Activated naive CD8-positive, alpha-beta T cell treated with anti-CD3 and anti-CD28 coated beads, Interleukin-2, amount 10 ng/mL, durations not matched to agents 7 days and 5 days (primary cell): Measurements from ENCODE around the gene FIBP. TPM values are rescaled to one million over a fixed set of nuclear protein-coding genes. Genes with fewer than 3 reads are reported as not detected.

ENCODE experiments used
- ATAC-seq: fragments of 150-1000 bp; cut with Tn5 transposase; one replicate; pipeline ENCODE4 v1.10.0; 2021; ENCODE audit warnings: low read depth, moderate library complexity
- POLR2A ChIA-PET: fragments of 350-600 bp; sonication (Branson Sonifier 250); formaldehyde crosslinking; loops from one replicate; lab custom pipeline; 2021; ENCODE audit warnings: antibody characterized with exemption; lab: Charles Lee
- DNase-seq: peaks from one replicate; pipeline ENCODE4 v3.0.0; 2021
- H3K27ac Mint-ChIP-seq: one replicate; pipeline ENCODE4 v1.8.0; 2022; ENCODE audit warnings: mild to moderate bottlenecking, mixed read lengths
- H3K27me3 Mint-ChIP-seq: one replicate; pipeline ENCODE4 v1.8.0; 2022; ENCODE audit warnings: mild to moderate bottlenecking, moderate library complexity, mixed read lengths
- H3K36me3 Mint-ChIP-seq: one replicate; pipeline ENCODE4 v1.8.0; 2021; ENCODE audit warnings: mild to moderate bottlenecking, mixed read lengths
- H3K4me1 Mint-ChIP-seq: one replicate; pipeline ENCODE4 v1.8.0; 2021; ENCODE audit warnings: mixed read lengths
- H3K4me3 Mint-ChIP-seq: one replicate; pipeline ENCODE4 v1.8.0; 2022; ENCODE audit warnings: mild to moderate bottlenecking, moderate library complexity, mixed read lengths
- H3K9me3 Mint-ChIP-seq: one replicate; pipeline ENCODE4 v1.8.0; 2021; ENCODE audit warnings: mixed read lengths
- total RNA-seq, 2 experiments: library from RNA; stranded (reverse); gene quantifications; one replicate each; pipeline ENCODE4 v1.2.3, GENCODE V29; 2021

The FIBP gene
- total RNA-seq, 2 experiments from 2014 or later = 78.2 to 82.9 TPM

- H3K36me3 Mint-ChIP-seq = no peaks in the 10 kb centered on the region
- no peaks in the 10 kb centered on the region for H3K9me3 Mint-ChIP-seq
- H3K27me3 Mint-ChIP-seq = peaks cover 8% of the 10 kb centered on the region
- no peak for DNase-seq
- no peak for ATAC-seq
- no peak overlapping the region for H3K27ac Mint-ChIP-seq
- no peak overlapping the region for H3K4me3 Mint-ChIP-seq
- H3K4me1 Mint-ChIP-seq = peaks cover 13% of the 10 kb centered on the region
- POLR2A ChIA-PET = interaction anchor here (1.7 kb wide), 1 partner anchor 10 kb away, joined by 6 read pairs; no protein-coding TSS in a partner anchor
These were observed 19.6 kb upstream of the FIBP start for GRCh38 chr11:65907878-65908277.

GRCh38 chr11:65906602-65907001, 18.3 kb upstream of the FIBP start:
- ATAC-seq (no peak), DNase-seq (no peak)
- Mint-ChIP-seq H3K9me3 (no peaks in the 10 kb centered on the region), H3K4me3 (no peak overlapping the region), H3K27ac (no peak overlapping the region), H3K4me1 (peaks cover 12% of the 10 kb centered on the region), H3K27me3 (peaks cover 13% of the 10 kb centered on the region), H3K36me3 (no peaks in the 10 kb centered on the region)
- POLR2A ChIA-PET = interaction anchor here (0.8 to 1.5 kb wide), 2 partner anchors 12 to 16 kb away, joined by 3 to 5 read pairs; partner anchors contain the start of gene CCDC85B

- POLR2A ChIA-PET = interaction anchor here (8.0 kb wide), 1 partner anchor 14 kb away, joined by 108 read pairs; the partner anchor contains the start of genes CCDC85B and FIBP
- H3K27ac Mint-ChIP-seq = no peak overlapping the region
- DNase-seq = no peak
These were observed 15.4 kb upstream of the FIBP start for GRCh38 chr11:65903715-65904114.

GRCh38 chr11:65903068-65903481, 14.8 kb upstream of the FIBP start:
- ATAC-seq (no peak), DNase-seq (no peak)
- Mint-ChIP-seq H3K4me1 (peaks cover 12% of the 10 kb centered on the region), H3K9me3 (no peaks in the 10 kb centered on the region), H3K27ac (no peak overlapping the region), H3K4me3 (no peak overlapping the region), H3K36me3 (no peaks in the 10 kb centered on the region), H3K27me3 (peaks cover 11% of the 10 kb centered on the region)
- POLR2A ChIA-PET = interaction anchor here (8.0 kb wide), 1 partner anchor 13 kb away, joined by 108 read pairs; the partner anchor contains the start of genes CCDC85B and FIBP

More at GRCh38 chr11:65903715-65904114, 15.4 kb upstream of the FIBP start:
- H3K36me3 Mint-ChIP-seq = no peaks in the 10 kb centered on the region
- H3K4me3 Mint-ChIP-seq = no peak overlapping the region
- ATAC-seq = no peak
- H3K4me1 Mint-ChIP-seq = peaks cover 9% of the 10 kb centered on the region
- H3K27me3 Mint-ChIP-seq = peaks cover 11% of the 10 kb centered on the region
- no peaks in the 10 kb centered on the region for H3K9me3 Mint-ChIP-seq

GRCh38 chr11:65900899-65901180, 12.6 kb upstream of the FIBP start:
- Mint-ChIP-seq H3K9me3 (no peaks in the 10 kb centered on the region), H3K36me3 (no peaks in the 10 kb centered on the region), H3K4me1 (peaks cover 19% of the 10 kb centered on the region), H3K27me3 (peaks cover 8% of the 10 kb centered on the region), H3K27ac (peak overlapping the region; percentile 51), H3K4me3 (peak overlapping the region; percentile 59)
- ATAC-seq (no peak), DNase-seq (no peak)
- POLR2A ChIA-PET = interaction anchor here (0.7 to 8.0 kb wide), 10 partner anchors 8 to 261 kb away, joined by 3 to 108 read pairs (median 6); partner anchors contain the start of genes C11orf68, CCDC85B, FIBP and MUS81

GRCh38 chr11:65900125-65900898, 12.0 kb upstream of the FIBP start, which contains the start of gene FOSL1:
FOSL1 (minus strand) TSS chr11:65900388; CDS start chr11:65900339, 49 bp downstream.
- Mint-ChIP-seq H3K9me3 (no peaks in the 10 kb centered on the region), H3K27ac (peak within 1 kb of the TSS; percentile 51), H3K27me3 (peaks cover 8% of the 10 kb centered on the region), H3K36me3 (peaks cover 2% of the 10 kb centered on the region), H3K4me3 (peak within 1 kb of the TSS; percentile 72), H3K4me1 (peaks cover 24% of the 10 kb centered on the region)
- POLR2A ChIA-PET = interaction anchor here (0.6 to 8.0 kb wide), 11 partner anchors 9 to 453 kb away, joined by 3 to 108 read pairs (median 5); partner anchors contain the start of genes C11orf68, CCDC85B, FIBP and MUS81
- ATAC-seq (peak; percentile 92), DNase-seq (peak; percentile 90)

- H3K4me1 Mint-ChIP-seq = peaks cover 27% of the 10 kb centered on the region
- H3K4me3 Mint-ChIP-seq = peak overlapping the region; percentile 72
- peak; percentile 71 for DNase-seq
- ATAC-seq = peak; percentile 28
- peak overlapping the region; percentile 51 for H3K27ac Mint-ChIP-seq
- peaks cover 2% of the 10 kb centered on the region for H3K36me3 Mint-ChIP-seq
- POLR2A ChIA-PET = interaction anchor here (0.6 to 8.0 kb wide), 10 partner anchors 9 to 1139 kb away, joined by 3 to 108 read pairs (median 4); partner anchors contain the start of genes C11orf68, CCDC85B, FIBP and MUS81
- H3K9me3 Mint-ChIP-seq = no peaks in the 10 kb centered on the region
- H3K27me3 Mint-ChIP-seq = peaks cover 8% of the 10 kb centered on the region
These were observed 11.3 kb upstream of the FIBP start for GRCh38 chr11:65899356-65900124.

- H3K9me3 Mint-ChIP-seq = no peaks in the 10 kb centered on the region
- H3K36me3 Mint-ChIP-seq = peaks cover 2% of the 10 kb centered on the region
These were observed 10.5 kb upstream of the FIBP start for GRCh38 chr11:65898656-65899355.

GRCh38 chr11:65897020-65897471, 8.8 kb upstream of the FIBP start:
- peaks cover 2% of the 10 kb centered on the region for H3K27me3 Mint-ChIP-seq
- no peak for DNase-seq
- no peak for ATAC-seq
- H3K9me3 Mint-ChIP-seq = no peaks in the 10 kb centered on the region
- POLR2A ChIA-PET = interaction anchor here (0.7 to 10.9 kb wide), 3 partner anchors 7 to 186 kb away, joined by 3 to 170 read pairs (median 108); partner anchors contain the start of genes CCDC85B and FIBP
- H3K36me3 Mint-ChIP-seq = peaks cover 2% of the 10 kb centered on the region
- H3K4me1 Mint-ChIP-seq = peaks cover 38% of the 10 kb centered on the region
- H3K4me3 Mint-ChIP-seq = no peak overlapping the region
- H3K27ac Mint-ChIP-seq = peak overlapping the region; percentile 23

More at GRCh38 chr11:65898656-65899355, 10.5 kb upstream of the FIBP start:
- DNase-seq (no peak), ATAC-seq (no peak)
- Mint-ChIP-seq H3K27ac (peak overlapping the region; percentile 79), H3K4me3 (peak overlapping the region; percentile 87), H3K4me1 (peaks cover 32% of the 10 kb centered on the region), H3K27me3 (peaks cover 6% of the 10 kb centered on the region)
- POLR2A ChIA-PET = interaction anchor here (0.6 to 8.0 kb wide), 7 partner anchors 9 to 1138 kb away, joined by 3 to 108 read pairs (median 4); partner anchors contain the start of genes CCDC85B and FIBP

GRCh38 chr11:65896034-65896999, 8.0 kb upstream of the FIBP start:
- Mint-ChIP-seq H3K4me1 (peaks cover 38% of the 10 kb centered on the region), H3K4me3 (no peak overlapping the region), H3K27ac (peak overlapping the region; percentile 62), H3K36me3 (peaks cover 2% of the 10 kb centered on the region), H3K9me3 (no peaks in the 10 kb centered on the region), H3K27me3 (no peaks in the 10 kb centered on the region)
- DNase-seq (no peak), ATAC-seq (no peak)
- POLR2A ChIA-PET = interaction anchor here (1.4 to 10.9 kb wide), 3 partner anchors 7 to 32 kb away, joined by 3 to 170 read pairs (median 108); partner anchors contain the start of genes CCDC85B, EFEMP2 and FIBP

- ATAC-seq (no peak), DNase-seq (no peak)
- peak overlapping the region; percentile 29 for H3K4me3 Mint-ChIP-seq
- H3K9me3 Mint-ChIP-seq = no peaks in the 10 kb centered on the region
- peak overlapping the region; percentile 52 for H3K27ac Mint-ChIP-seq
- peaks cover 33% of the 10 kb centered on the region for H3K4me1 Mint-ChIP-seq
- POLR2A ChIA-PET = interaction anchor here (1.4 to 12.3 kb wide), 3 partner anchors 24 to 35 kb away, joined by 3 to 304 read pairs (median 170); partner anchors contain the start of genes CFL1, EFEMP2 and MUS81
- peaks cover 2% of the 10 kb centered on the region for H3K36me3 Mint-ChIP-seq
- no peaks in the 10 kb centered on the region for H3K27me3 Mint-ChIP-seq
These were observed 7.3 kb upstream of the FIBP start for GRCh38 chr11:65895482-65895981.
